NCI-H2196 (cell line): ENCODE measurements around the gene AP2B1.
"Not testable (repeated sequence)": the region's sequence is repeated elsewhere in the genome, so short reads cannot be mapped to it uniquely, and the experiment has no call there.

Source experiments
- DNase-seq: peaks from one replicate; lab custom pipeline; 2025; ENCODE audit not compliant: unreplicated experiment; lab: John Stamatoyannopoulos, UW

AP2B1 gene

DNA sequence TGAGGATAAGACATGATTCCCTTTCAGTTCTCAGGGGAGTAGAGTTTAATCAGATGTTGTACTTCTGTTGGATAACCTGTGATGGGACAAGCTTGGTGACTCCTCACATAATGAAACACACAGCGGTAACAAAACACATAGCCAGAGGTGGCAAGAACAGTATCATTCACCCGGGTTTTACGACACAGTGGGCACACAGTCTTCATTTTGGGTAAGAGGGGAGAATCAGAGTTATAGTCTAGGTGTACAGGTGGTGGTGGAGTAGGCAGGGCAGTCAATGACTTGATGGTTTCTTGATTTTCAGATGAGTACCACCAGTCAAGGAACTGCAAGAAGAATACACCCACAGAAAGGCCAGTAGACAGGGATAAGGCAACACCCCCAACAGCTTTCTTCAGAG is 11.4 kb upstream of the AP2B1 start:
- DNase-seq: no peak

DNA sequence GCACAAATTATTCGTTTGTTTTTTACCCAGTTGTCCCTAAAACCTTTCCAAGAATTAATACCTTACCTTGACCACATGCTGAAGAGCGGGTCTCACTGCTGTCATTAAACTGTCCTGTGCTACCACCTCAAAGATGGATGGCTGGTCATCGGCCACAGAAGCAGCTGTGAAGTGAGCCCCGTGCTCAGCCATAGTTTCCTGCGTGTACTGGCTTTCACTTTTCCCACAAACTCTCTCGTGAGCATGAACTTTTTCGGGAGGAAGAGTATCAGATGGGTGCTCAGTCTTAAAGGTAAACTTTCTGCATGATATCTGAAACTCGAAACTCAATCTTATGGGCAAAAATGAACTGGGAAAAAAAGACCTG is 9.3 kb upstream of the AP2B1 start:
- DNase-seq: no peak

DNA sequence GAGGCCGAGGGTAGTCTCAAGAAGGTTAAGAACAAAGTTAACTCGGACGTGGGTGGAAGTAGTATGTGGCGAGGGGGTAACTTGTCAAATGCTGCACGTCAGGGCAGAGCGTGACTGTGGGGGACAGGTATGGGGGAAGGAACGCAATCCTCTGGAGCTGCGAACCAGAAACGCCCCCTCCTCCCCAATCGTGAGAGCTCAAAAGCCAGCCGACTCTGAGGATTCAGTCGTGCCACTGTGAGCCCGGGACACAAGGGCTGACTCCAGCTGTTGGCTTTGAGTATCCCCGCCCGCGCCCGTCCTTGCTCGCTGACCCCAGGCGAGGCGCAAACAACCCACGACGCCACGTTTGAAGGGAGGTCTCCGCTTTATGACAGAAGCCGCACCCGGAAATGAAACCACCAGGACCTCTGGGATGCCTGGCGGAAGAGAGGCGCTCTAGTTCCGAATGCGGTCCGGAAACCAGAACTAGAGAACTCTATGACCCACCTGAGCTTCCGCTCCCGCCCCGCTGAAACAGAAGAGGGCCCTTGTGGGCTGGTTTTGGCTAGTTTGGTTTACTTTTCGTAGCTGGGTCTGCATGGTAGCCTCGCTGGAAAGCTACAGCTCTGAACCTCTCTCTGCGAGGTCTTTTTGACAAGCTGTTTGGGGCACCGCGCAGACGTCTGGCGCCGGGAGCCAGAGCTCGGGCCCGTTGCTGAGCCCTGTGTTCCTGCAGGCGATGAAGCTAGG is 8.8 kb upstream of the AP2B1 start, which contains the start of gene PEX12:
Gene PEX12 (minus strand): TSS at position 375 of the 732 bp plus-strand sequence. CDS start 550 bp downstream, outside the sequence.
- peak; percentile 55 for DNase-seq

DNA sequence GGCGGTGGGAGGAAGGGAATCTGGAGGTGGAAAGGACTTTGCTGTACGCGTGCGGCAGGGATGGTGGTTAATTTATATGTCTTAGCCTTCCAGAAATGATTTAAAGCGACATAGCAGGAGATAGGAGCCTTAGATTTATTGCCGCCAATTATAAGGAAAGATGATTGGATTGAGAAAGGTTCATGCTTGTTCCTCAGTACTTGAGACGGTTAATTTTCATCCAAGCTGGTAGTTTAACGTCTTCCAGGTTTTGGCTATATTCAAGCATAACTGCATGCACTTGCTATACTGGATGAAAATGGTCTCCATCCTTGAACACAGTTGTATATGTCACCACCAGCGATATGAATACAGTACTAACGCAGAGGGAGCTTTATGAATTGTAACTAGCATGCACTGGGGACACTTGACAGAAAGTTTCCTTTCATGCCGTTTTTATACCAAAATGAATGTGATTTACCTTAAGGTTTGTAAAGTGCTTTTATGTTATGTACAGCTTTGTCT is 8.1 kb upstream of the AP2B1 start:
- DNase-seq: no peak

DNA sequence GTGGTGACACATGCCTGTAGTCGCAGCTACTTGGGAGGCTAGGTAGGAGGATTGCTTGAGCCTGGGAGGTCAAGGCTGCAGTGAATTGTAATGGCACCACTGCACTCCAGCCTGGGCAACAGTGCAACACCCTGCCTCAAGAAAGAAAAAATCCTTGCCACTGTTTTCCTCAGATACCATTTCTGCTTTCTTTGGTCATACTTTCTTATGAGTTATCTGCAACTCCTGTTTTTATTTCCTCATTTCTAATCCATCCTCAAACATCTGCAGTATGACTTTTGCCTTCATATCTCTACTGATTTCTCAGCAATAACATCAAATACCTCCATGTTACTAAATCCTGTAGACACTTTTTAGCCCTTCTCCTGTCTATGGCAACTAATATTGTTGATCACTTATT is 3.1 kb upstream of the AP2B1 start:
- DNase-seq: no peak

DNA sequence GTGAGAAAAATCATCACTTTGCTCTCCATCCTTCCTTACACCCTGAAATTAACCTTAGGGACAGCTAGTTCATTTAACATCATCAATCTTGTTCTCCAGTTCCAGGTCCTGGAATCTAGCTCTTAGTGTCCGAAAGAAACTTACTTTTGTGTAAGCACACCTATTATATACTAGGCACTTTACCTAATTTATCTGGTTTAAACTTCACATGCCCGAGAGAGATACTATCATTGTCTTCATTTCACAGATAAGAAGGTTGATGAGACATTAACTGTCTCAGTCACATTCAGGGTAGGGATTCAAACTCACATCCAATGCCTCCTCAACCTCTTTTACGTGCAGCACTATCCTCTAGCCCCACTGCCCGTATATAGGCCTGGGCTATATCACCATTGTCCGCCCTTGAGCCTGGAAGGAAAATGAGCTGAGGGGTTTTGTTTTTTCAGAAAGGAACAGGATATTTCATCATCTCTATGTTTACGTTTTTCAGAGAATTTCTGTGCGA is 501 bp upstream of the AP2B1 start:
- DNase-seq: no peak

DNA sequence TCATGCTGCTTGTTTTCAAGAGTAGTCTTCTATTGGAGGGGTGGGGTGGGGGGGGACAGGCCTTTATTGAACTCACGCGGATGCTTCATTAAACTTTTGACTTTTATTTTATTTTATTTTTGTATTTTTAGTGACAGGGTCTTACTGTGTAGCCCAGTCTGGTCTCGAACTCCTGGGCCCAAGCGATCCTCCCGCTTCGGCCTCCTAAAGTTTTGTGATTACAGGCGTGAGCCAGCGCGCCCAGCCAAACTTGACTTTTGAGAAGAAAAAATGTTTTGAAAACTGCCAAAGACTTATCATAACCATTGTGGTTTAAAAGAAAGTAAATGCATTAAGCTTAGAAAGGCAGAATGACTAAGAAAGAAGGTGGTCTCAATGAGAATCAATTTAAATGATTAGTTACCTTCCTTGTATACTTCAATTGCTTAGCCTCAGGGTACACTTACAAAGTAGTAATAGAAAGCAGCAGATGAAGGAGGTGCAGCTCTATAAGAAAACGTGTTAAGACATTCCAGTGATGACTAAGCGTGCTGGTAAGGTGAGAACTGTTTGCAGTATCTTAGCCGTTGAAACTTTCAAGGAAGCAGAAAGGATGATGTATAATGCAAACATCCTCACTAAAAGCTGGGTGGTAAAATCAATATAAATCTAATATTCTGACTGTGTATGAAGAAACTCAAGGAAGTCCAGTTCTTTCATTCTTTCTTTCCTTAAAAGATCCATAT is 1.2 kb downstream of the AP2B1 start:
- DNase-seq: no peak

DNA sequence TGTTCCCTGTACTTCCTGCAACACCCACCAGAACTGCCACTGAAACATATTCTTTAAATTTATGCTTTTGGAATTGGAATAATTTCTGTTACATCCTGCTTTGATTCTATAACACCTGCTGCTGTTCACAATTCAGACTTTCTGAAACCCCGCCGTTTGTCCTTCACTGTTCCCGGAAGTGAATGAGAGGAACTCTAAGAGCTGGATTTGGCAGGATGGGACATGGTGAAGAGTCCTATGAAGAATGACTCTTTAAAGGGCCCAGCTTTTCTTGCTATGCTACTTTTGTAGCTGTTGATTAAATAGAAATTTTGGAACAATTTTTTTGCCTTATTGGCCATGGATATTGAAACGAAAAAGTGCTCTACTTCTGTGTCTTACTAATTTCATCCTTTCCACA is 8.9 kb downstream of the AP2B1 start:
- DNase-seq: no peak

DNA sequence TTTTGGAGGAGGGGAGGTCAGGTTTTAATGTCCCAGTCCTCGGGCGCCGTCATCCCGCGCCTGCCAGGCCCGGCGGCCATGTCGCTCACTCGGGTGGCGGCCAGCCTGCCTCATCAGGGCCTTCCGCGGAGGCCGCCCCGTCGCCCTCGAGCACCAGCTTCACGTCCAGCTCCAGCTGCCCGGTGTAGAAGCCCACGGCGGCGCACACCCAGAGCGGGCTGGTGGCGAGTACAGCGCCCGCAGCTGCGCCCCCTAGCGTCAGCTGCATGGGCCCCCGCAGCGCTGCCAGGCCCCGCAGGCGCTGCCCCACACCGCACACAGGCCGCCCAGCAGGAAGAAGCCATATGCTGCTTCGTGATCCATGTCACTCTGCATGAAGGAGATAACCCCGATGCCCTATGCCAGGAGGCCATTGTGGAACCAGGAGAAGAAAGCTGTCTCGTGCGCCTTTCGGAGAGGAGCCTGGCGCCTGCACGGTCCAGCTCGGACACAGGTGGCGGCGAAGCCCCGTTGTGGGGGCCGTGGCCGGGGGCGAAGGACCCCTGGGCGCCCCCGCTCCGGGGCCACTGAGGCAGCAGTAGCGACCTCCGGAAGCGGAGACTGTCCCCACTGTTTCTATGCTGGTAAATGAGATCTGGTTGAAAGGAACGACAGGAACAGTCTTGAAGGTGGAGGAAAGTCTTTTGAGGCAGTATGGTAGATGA is 9.6 kb downstream of the AP2B1 start:
- DNase-seq: no peak

DNA sequence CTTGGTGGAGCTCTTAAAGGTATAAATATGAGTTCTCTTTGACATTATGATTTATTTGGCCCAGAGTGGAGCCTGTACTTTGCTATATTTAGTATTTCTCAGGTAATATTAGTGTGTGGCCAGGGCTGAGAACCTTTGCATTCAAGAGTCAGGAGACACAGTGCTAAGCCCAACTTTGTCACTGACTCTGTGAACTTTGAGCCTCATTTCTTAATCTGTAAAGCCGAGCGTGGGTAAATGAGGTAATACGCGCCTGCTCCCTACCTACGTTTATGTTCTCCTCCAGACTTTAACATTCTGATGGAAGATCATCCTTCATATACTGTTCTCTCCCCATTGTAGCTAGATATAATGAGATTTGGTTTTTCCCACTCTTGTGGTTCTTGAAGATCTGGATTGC is 10.5 kb downstream of the AP2B1 start:
- no peak for DNase-seq

DNA sequence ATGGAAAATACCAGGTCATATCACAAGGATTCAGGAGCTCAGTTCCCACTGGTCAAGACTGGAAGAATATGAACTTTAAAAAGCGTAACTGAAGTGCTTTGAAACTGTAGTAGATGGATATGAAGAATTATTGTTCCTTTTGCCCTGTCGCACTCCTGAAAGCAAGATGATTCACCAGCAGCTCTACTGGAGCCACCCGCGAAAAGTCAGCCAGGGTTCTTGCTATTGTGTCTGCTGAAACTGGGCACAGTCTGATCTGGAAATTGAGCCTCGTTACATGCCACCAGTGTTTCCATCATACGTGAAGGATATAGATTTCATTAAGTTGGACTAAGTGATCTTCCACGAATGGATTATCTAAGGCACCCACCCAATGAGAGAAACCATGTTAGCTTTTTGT is 16.6 kb downstream of the AP2B1 start:
- DNase-seq: no peak

DNA sequence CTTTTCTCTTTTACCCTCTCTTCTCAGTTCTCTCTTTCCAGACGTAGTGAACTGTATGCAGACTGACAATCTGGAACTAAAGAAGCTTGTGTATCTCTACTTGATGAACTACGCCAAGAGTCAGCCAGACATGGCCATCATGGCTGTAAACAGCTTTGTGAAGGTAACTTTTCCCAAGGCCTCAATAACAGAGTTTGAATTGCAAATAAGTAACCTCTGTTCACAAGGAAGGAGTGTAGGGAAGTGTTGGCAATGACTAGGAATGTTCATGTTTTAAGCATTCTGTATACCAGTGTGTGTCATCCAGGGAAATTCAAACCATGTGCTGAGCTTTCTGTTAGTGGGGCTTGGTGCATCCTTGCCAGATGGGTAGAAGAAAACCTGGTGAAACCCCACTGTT is 18.6 kb downstream of the AP2B1 start:
- no peak for DNase-seq

DNA sequence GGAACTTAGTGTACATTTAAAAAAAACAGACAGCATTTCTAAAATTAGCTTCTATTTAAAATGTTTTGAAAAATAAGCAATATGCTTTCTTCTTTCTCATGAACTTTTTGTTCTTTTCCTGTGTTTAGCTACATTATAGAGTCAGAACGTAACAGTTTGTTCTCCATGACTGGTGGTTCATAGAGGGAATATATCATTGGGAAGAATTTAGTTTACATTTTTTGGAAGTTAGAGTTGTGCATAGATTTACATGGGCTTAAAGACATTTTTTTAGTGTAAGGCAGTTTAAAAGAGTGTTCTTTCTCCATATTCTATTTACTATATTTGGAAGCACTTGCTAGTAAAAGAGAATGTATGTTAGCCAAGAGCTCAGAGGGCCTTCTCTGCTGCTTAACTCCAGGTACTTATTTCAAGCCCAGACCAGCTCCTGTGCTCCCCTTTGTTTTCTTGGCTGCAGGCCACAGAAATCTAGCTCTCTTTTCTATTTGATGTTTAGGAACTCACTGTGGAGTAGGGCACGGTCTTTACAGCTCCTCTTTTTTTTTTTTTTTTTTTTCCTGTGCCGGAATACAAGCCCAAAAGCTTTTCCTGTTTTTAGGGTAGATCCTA is 20.2 kb downstream of the AP2B1 start:
- no peak for DNase-seq

DNA sequence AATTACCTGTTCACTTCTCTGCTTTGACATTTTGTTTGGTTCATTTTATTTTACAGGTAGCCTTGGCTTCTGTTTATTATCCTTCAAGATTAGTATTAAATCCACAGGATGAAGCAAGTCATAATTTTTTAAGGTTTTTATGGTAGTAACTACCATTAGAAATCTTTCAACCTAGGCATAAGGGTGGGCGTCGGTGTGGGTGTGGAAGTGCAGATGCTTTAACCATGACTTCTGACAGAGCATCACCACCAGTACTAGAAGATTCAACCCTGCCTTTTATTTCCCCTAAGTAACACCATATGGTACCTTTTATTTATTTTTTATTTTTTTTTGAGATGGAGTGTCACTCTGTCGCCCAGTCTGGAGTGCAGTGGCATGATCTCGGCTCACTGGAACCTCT is 22.7 kb downstream of the AP2B1 start:
- DNase-seq: no peak

DNA sequence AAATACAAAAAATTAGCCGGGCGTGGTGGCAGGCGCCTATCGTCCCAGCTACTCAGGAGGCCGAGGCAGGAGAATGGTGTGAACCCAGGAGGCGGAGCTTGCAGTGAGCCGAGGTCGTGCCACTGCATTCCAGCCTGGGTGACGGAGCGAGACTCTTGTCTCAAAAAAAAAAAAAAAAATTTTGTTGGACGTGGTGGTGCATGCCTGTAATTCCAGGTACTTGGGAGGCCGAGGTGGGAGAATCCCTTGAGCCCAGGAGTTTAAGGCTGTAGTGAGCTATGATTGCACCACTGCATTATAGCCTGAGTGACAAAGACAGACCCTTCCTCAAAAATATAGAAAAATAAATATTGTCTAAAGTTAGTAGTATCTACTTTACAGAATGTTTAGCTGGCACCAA is 23.6 kb downstream of the AP2B1 start:
- not testable (repeated sequence) for DNase-seq

DNA sequence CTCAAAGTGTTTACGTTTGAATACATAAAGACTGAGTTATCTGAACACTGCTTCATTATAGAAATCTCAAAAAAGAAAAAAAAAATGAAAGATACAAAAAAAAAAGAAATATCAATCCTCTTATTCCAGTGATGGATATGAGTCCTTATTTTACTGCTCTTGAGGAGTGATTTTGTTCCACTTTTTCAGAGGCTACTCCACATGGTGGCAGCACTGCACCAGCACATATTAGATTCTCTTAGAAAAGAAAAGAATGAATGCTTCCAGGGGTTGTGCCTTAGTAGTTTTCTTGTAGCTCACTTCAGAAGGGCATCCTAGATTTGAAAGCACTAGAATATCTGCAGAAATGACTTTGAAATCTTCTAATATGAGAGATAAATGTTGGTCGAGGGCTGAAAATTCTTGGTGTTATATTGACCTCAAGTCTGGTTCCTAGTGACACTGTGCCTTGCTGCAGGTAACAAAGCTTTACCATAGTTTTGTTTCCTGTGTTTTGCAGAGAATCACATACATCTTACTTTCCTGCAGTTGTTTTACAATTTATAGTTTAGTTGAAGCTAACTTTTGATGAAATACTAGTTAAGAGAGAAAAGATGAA is 25.9 kb downstream of the AP2B1 start:
- peak; percentile 28 for DNase-seq

DNA sequence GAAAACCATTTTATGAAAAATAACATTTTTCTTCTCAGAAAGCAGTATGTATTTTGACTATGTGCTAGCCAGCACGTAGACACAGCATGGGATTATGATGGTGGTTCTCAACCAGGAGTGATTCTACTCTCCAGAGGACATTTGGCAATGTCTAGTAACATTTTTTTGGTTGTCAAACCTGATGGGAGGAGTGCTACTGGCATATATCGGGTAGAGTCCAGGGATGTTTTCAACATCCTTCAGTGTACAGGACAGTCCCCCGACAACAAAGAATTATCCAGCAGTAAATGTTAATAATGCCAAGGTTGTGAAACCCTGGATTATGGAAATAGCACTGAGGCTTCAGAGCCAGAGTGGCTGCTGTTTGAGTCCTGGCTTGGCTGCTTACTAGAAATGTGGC is 27.7 kb downstream of the AP2B1 start:
- no peak for DNase-seq

DNA sequence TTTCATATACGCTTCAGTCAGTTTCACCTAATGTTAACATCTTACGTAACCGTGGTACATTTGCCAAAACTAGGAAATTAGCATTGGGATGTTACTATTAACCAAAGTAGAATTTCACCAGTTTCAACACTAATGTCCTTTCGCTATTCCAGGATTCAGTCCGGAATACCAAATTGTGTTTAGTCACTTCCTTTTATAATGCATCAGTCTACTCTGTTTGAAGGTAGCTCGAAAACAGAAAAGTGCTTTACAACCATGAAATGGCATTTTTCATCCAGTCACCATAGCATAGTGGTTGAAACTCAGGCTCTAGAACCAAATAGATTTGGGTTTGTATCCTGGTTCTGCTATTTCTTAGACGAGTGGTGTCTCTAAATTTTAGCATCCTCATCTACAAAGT is 29.4 kb downstream of the AP2B1 start:
- DNase-seq: no peak

DNA sequence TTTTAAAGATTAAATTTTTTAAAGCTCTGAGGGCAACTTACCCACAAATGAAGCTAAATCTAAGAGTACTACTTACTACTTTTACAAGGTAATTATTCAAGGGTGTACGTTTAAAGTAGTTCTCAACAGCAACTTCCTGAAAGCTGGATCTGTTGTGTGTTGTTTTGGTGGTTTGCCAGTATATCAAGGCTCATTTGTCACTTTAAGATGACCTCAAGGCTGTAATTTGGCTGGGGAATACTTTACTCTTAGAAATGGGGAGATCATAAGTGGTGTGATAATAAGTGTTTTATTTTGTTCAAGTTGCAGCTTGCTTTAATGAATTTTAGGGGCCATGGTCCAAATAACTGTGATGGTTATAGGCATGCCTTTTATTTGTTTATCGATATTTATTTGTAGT is 30.4 kb downstream of the AP2B1 start:
- no peak for DNase-seq

DNA sequence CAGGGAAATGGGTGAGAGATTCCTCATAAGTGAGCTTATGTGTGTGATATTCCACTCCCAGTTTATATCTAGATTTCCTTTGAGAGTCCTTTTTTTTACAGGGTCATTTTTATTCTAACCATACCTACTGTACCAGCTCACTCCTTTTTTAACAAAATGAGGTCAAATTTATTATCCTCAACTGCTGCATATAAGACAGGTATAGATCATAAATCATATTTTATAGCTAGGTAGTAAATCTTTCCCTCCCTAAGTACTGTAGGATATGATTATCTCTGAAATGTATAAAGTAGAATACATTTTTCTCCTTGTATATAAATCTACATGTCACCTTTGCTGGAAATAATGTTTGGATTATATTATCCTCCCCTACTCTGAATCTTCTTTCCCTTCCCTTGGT is 31.5 kb downstream of the AP2B1 start:
- no peak for DNase-seq

DNA sequence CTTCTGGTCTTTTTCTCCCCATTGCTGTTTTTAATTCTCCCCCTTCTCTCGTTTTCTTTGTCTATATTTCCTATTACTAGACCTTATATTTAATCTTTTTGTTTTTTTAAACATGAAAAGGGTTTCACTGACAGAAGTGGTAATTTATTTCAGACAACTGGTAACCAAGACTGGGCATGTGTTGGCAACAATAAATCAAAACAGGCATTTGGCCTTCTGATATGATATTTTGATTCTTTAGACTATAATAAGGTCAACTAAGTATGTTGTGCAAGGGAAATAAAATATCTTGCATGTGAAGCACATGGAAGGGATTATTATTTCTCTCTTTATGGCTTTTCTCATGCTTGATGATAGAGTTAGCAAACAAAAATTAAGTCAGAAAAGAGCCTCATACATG is 34.6 kb downstream of the AP2B1 start:
- no peak for DNase-seq
